GM18505 (cell line): ENCODE measurements around the gene SLFNL1.

Source experiments
- ATAC-seq: cut with Tn5 transposase; IDR thresholded peaks from one replicate; pipeline ENCODE4 v1.9.1; 2021; ENCODE audit not compliant: unreplicated experiment
- POLR2A ChIP-seq: IDR thresholded peaks from 4 replicates; pipeline ENCODE4 v1.6.1; 2011; ENCODE audit warnings: borderline replicate concordance; ENCODE audit not compliant: insufficient read depth, insufficient read length; ENCODE audit errors: extremely low read depth

SLFNL1 gene

GRCh38 chr1:41030872-41031616, 9.5 kb upstream of the SLFNL1 start:
- ATAC-seq: no peak
- no peak for TF ChIP-seq POLR2A

- no peak for ATAC-seq
- TF ChIP-seq POLR2A: no peak
These were observed 6.6 kb upstream of the SLFNL1 start for GRCh38 chr1:41028034-41028642.

- no peak for ATAC-seq
- no peak for TF ChIP-seq POLR2A
These were observed 4.7 kb upstream of the SLFNL1 start for GRCh38 chr1:41025979-41026819.

- no peak for ATAC-seq
- TF ChIP-seq POLR2A: no peak
These were observed 3.4 kb upstream of the SLFNL1 start for GRCh38 chr1:41024953-41025352.

- ATAC-seq: no peak
- no peak for TF ChIP-seq POLR2A
These were observed 1.9 kb upstream of the SLFNL1 start for GRCh38 chr1:41023279-41023990.

GRCh38 chr1:41022424-41022823, 899 bp upstream of the SLFNL1 start:
- no peak for ATAC-seq
- TF ChIP-seq POLR2A: peak; percentile 15

- TF ChIP-seq POLR2A: no peak
- ATAC-seq: no peak
These were observed 871 bp downstream of the SLFNL1 start for GRCh38 chr1:41020654-41021053.

GRCh38 chr1:41020109-41020576, 1.4 kb downstream of the SLFNL1 start:
- ATAC-seq: no peak
- TF ChIP-seq POLR2A: no peak

GRCh38 chr1:41019353-41019745, 2.2 kb downstream of the SLFNL1 start:
- ATAC-seq: no peak
- no peak for TF ChIP-seq POLR2A

GRCh38 chr1:41018018-41018410, 3.5 kb downstream of the SLFNL1 start:
- ATAC-seq: no peak
- no peak for TF ChIP-seq POLR2A

- TF ChIP-seq POLR2A: no peak
- ATAC-seq: no peak
These were observed 4.1 kb downstream of the SLFNL1 start for GRCh38 chr1:41017141-41018017.

- no peak for TF ChIP-seq POLR2A
- ATAC-seq: no peak
These were observed 5.5 kb downstream of the SLFNL1 start for GRCh38 chr1:41015897-41016470.

- no peak for TF ChIP-seq POLR2A
- no peak for ATAC-seq
These were observed 6.1 kb downstream of the SLFNL1 start for GRCh38 chr1:41015281-41015896.
